GM21825 (cell line): Measurements from ENCODE around the gene GRIK4.

Source experiments
- ATAC-seq: cut with Tn5 transposase; IDR thresholded peaks from one replicate; pipeline ENCODE4 v1.9.1; 2021; ENCODE audit warnings: mild to moderate bottlenecking, moderate library complexity; ENCODE audit not compliant: unreplicated experiment

The GRIK4 gene

DNA sequence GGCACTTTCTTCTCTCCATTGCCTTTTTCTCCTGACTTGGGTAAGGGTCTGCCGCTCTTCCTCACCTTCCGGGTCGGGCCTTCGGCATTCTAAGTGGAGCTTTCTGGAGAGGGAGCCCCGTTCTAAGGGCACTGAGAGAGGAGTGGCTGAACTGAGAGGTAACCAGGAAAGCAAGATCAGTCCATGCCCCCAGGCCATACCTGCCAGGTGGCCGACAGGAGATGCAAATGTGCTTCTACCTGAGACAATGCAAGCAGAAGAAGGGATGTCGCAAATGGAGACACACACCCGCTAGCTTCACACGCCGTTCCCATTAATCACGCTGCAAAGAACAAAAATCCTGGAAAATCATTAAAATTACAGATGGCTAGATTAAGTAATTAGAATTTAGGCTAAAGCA is 356.0 kb downstream of the GRIK4 start:
- no peak for ATAC-seq

DNA sequence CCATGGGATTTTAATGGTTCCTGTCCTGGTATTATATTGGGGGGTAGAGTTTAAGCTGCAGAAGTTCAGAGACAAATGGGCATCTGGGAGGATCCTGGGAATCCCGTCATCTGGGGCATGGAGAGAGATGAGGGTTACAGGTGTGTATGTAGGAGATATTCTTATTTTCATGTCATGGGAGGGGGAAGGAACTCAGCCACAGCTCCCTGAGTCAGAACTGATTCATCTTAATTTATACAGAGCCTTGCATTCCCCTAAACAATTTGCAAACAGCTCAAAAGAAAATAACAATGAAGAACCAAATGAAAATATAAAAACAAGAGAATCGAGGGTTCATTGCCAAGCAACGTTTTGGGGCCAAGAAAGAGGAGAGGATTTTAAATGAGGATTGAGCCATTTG is 356.4 kb downstream of the GRIK4 start:
- ATAC-seq, result no peak

DNA sequence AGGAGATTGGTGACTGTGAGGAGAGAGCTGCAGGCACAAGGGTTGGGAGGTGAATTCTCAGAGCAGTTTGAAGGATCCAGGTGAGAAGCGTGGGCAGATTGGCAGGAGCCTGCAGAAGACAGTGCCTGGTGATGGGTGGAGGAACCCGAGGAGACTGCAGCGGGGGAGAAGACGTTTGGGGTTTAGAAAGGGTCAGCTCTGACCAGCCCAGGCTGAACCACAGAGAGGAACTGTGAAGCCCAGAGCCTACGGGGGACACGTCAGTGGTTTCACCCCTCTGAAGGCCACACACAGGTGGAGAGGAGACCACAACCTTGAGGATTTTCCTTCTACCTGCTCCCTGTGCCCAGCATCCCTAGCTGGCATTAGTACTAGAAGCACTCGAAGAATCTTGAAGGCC is 357.5 kb downstream of the GRIK4 start:
- ATAC-seq, result no peak

DNA sequence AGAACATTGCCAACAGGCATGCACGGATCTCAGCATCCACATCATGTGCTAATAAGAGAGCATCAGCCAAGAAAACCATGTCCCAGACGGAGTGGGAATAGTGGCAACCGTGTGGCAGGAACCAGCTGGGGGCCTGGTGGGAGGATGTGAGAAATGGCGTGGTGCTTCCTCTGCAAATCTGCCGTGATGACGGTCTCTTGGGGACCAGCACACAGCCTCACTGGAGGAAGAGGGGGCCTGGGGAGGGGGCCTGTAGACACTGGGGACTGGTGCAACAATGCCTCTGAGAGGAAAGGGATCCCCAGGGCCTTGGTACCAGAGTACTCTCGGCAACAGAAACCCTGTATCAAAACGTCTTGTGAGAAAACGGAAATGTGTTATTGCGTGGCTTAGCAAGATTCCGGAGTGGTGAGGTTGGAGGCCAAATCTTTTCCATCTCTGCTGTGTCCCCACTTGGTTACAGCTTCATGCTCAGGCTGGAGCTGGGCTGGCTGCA is 358.0 kb downstream of the GRIK4 start:
- ATAC-seq, result no peak

DNA sequence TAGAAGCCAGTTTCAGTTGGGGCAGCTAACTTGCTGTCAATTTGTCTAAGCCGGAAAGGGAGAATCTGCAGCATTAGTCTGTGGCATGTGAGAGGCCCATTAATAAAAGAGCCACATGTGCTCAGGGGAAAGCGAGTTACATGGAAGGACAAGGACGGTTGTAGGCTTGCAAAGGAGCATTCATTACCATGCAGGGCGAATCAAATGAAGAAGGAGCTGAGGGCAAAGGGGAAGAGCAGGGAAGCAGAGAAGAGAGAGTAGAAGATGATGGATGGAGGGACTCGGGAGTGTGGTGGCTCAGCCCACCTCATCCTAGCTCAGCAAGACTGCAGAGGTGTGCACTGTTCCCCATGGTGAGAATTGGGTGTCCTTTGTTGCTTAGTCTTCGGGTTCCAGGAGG is 359.6 kb downstream of the GRIK4 start:
- no peak for ATAC-seq

DNA sequence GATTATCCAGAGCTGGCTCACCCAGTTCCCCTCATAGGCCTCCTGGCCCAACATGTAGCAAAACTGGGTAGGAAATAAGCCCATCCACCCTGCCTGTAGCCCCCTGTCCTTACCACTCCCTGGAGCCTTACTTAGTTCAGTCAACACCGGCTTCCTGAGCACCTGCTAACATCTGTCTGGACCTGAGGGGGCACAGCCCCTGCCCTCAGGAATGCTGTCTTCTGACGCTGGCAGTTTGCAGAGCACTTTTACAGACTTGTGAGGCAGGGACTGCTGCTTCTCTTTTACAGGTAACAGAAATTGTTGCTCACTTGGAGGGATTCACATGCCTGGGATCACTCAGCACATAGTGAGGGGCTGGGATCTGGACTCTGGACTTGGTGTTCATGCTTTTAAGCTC is 360.4 kb downstream of the GRIK4 start:
- no peak for ATAC-seq

DNA sequence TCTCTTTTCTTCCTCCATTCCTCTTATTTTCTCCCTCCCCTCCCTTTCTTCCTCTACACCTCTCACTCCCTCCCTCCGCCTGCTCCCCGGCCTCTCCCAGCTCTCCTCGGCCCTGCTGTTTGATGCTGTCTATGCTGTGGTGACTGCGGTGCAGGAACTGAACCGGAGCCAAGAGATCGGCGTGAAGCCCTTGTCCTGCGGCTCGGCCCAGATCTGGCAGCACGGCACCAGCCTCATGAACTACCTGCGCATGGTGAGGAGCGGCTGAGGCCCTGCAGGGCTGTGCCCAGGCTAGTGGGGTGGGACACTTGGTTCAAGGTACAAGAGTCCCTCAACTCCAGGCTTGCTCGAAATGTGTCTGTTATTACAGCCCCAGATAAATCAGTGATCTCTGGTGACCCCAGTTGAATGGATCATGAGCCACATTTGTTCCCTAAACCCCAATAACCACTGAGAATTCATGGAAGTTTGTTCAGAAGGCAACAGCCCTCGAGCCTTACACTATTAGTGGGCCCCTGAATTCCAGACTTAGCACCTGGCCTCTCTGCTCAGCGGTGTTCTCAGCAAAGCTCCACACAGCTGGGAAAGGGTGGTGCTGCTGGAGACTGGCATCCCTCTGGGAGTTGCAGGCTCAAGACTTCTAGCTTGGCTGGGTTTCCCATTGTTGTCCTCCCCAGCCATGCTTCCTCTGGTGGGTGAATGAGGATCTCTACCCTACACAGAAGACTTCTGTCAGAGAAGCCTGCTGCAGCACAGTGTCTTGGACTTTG is 362.6 kb downstream of the GRIK4 start:
- ATAC-seq, result no peak

DNA sequence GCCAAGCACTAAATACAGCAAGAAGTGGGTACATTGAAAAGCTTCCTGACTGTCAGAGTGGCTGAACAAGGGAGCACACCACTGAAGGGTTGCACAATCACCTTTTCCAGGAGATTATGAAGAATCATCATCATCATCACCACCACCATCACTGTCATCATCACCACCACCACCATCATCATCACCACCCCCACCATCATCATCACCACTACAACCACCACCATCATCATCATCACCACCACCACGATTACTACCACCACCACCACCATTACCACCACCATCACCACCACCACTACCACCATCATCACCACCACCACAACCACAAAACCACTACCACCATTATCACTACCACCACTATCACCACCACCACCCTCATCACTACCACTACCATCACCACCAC is 364.4 kb downstream of the GRIK4 start:
- no peak for ATAC-seq

DNA sequence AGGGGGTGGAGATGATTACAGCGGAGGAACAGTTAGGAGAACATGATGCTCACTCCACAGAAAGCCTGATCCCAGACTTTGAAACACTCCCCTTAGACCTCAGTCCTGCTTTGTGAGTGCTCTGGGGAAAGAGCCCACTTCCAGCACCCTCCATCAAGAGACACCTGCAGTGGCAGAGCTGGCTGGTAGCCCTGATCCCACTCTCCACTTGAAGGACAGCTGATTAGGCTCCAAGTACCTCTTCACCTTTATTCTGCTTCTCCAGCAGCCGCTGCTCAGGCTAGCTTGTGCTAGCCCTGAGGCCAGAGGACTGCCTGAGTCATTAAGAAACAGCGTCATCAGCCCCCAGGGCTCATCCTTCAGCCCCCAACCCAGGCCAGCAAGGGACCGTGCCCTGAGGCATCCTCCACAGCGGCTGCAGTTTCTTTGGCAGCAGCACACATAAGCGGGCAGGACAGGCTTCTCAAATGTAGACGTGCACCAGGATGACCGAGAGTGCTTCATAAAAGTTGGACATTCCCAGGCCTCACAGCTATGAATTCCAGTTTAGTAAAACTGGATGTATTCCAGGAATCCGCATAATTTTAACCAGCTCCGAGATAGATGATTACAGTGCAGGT is 366.3 kb downstream of the GRIK4 start:
- ATAC-seq, result no peak

DNA sequence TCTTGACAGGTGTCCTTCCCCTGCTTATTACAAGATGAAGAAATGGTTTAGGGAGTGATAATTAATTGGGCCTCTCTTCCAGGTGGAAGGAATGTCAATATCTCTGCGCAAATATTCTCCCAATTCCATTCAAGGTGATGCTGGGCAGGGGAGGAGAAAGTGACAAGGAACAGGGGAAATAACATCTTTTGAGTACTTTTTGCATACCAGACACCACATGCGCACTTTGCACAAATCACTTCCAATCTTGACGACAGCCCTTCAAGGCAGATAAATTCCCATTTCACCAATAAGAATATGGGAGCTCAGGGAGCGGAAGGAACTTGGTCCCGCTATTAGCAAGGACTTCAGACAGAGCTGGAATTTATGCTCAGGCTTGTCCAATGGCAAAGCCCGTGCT is 367.2 kb downstream of the GRIK4 start:
- ATAC-seq, result no peak

DNA sequence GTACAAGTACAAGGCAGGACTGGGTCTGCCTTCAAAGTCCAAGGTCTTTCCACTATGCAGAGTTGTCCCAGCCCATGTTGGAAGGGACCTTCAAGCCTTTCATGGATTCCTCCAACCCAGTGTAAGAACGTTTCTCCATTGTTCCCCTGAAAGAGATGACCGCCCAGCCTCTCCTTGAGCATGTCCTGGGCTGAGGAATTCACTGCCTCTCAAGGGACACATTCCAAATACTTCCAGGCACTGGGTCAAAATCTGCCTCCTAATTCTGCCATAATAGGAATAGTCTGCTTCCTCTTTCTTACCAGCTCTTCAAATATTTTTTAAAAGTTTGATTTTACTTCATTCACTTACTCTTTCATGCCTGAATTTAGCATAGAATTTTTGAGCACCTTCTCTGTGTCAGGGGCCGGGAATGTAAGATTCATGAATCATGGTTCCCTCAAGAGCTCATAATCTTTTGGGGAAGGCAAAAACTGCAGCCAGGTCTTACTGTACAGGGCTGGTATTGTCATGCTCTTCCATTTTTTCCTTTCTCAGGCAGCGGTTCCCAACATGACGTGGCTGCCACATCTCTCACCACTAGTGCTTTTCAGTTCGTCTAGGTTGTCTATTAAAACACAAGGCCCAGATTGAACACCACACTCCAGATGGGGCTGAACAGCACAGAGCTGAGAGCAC is 369.1 kb downstream of the GRIK4 start:
- ATAC-seq, result no peak

DNA sequence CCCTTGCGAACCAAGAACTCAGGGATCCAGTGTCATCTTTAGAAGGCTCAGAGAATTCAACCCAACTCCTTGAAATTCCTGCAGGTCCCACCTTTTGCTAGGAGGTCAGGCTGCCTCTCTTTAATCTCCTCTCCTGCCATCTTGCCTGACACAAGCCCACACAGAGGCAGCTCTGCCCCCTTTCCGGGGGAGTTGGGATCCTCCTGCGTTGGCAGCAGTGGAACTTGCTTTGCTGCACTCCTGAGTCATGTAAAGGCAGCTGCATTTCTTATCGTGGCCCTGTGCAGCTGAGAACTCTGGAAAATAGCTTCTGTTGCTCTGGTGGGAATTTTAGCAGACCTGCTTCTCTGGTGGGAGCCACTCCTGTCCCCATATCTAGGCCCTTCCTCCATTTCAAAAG is 370.0 kb downstream of the GRIK4 start:
- no peak for ATAC-seq

DNA sequence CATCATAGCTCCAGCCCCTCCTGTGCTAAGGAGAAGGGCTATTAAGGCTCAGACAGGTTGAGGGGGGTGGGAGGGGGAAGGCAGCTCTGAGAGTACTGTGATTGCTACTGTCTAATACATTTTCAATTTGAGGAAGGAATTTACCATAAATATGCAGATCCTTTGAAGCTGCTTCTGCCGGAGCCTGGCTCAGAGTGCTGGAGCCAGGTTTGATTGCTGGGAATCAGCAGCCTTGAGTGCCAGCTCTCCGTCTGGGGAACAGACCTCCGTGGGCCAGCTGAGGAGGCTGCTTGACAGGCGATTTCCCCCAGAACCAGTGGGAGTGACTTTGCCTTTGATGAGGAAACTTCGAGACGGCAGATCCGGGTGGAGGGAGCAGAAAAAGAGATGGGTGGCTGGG is 370.6 kb downstream of the GRIK4 start:
- no peak for ATAC-seq

DNA sequence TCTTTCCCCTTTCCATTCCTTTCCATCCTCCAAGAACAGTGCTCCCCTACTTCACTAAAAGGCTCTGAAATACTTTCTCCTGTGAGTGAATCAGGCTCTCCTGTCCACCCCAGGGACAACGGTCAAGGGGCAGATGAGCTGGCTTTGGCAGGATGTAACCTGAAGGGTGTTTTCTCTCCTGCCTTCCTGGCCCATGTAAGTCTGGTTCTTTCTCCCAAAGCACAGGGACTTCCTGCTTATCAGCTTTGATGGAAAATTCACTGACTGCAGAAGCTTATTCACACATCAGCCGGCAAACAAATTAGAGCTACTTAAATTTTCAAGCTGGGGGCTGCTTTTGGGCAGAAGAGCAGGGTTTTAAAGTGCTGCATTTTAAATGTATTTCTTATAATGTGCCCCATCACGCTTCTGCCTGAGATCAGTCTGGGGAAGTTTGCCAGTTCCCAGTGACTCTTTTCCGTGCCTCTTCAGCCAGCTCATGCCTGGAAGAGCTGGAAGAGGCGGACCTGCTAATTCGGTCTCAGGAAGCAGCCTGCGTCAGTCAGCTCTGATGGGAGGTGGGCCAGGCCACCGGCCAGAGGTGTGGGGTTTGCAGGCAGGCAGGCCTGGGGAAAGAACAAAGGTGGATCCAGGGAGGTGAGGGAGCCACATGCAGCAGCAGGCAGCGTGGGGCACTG is 372.0 kb downstream of the GRIK4 start:
- no peak for ATAC-seq

DNA sequence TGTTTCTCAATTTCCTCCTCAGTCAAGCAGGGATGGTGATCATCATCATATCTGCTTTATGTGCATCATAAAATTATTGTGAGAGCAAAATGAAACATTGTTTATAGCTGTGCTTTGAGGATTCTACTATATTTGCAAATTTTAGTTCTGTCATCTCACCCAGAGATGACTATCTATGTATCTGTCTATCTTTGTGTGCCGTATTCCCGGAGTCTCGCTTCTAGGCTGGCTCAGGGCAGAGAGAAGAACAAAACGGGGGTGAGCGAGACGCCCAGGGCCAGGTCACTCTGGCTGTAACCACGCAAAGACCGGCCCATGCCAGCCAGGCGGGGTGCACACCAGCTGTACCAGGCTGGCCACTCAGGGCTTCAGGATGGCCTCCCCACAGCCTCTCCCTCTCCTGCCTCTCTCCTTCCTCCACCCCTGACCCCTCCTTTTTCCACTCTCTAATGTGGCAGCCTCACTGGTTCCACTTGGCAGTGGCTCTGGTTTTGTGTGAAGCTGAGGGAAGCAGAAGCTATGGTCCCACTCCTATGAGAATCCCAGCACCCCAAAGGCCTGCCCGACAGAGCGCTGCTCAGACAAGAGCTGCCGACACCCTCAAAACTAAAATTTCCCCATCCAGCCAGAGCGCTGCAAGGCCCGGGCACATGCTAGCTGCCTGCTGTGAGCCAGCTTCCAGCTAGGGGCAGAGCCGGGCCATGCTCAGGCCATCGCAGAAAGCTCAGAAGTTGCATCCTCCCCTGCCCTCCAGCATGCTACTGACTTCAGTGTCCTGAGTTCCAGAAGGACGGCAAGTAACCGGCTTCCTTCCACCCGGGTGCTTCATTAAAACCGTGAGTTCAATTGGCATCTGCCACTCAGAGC is 372.8 kb downstream of the GRIK4 start:
- no peak for ATAC-seq

DNA sequence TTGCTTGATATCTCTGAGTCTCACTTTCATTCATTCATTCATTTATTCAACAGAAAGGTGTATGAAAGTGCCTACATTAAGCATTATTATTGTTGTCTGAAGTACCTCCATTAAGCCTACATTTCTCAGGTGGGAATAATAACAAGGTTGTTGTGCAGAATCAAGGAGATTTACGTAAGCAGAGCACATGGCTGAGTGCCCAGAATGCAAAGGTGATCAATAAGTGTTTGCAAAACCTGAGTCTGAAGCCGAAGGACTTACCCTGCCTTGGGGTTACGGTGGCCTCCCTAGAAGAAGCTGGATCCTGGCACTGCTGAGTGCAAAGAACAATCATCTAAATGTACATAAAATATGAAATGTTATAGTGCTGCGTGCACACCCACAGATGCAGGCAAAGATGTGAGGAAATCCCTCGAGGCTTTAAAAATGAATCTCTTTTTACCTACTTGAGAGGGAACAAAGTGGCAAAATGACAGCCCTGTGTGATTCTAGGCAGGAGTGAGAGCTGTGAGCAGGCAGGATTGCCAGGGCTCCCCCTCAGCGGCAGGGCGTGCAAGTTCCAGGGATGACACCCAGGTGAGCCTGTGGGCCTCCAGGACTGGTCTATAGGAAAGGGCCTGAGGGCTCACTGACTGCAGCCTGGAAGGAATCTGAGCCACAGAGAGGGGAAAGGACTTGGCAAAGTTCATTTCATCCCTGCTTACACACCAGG is 379.2 kb downstream of the GRIK4 start:
- no peak for ATAC-seq

DNA sequence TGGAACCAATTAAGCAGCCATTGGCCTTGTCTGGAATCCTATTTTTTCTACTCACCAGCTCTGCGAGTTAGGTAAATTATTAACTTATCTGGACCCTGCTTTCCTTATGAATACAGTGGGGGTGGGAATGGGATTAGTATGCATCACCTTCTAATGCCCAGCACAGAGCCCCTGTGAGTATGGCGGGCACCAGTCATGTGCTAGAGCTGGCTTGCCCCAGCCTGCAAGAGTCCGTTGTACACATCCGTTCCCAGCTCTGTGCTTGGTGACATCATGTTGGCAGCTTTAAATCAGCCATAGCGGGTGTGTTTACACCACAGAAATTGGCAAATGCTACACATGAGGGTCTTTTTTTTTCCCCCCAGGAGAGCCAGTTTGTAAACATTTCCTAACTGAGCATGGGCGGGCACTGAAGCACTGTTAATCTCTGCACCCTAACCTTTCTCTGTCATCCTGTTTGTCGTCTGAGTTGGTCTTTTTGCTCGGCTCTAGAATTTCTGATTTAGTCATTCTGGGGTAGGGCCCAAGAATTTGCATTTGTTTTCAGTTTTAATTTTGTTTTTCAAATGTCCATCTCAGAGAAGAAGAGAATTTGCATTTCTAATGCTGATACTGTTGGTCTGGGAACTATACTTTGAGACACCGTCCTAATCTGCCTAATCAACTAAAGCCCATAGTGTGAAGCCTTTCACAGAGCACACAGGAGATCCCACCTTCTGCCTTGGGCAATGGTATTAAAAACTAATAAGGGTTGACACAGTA is 382.1 kb downstream of the GRIK4 start:
- ATAC-seq, result no peak

DNA sequence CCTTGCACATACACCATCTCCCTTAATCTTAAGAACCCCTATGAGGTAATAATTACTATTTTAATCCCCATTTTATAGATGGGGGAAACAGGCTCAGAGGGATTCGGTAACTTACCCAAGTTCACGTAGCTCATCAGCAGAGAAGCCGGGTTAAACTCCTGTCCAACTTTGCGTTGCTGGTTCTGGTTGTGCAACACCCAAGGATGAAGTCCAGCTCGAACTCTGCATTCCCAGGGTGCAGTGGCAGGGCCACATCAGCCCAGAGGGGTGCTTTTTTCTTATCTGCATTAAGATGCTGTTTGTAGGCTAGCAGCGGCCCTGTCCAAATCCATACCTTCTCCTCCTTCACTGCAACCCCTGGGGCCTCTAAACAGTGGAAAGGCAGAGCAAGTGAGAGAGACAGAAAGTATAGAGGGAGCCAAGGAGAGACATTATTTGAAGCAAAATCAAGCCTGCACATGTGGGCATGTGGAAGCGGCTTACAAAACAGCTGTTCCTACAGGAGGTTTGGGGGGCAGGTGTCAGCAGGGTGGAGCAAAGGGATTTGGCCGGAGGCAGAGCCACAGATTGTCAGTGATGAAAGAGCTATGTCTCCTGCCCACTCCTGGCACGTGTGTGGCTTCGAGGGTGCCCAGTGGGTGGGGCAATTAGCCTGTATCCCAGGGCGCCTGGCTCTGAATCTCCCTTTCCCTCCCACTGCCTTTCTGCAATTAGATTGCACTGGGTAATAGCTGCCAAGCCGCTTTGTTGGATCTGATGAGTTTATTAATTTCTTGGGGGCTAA is 382.8 kb downstream of the GRIK4 start:
- no peak for ATAC-seq
